Vagina (tissue), 2 donors: ENCODE measurements around the gene TANGO6. TPM values are rescaled to one million over a fixed set of nuclear protein-coding genes. Genes with fewer than 3 reads are reported as not detected.

Source experiments
- DNase-seq, 2 donors: peaks; one replicate each; pipeline ENCODE4 v3.0.0-alpha.2; 2017; ENCODE audit errors: extremely low spot score in 2 of 2
- H3K27ac ChIP-seq: fragments of 200-600 bp; sonication (generic); one replicate; pipeline ENCODE4 v1.5.1; 2019
- H3K27me3 ChIP-seq: fragments of 200-600 bp; sonication (generic); one replicate; pipeline ENCODE4 v1.5.1; 2019
- H3K36me3 ChIP-seq, 2 donors: fragments of 200-600 bp; sonication (generic); one replicate each; pipeline ENCODE4 v1.5.1; 2017 to 2019
- H3K4me1 ChIP-seq: fragments of 200-600 bp; sonication (generic); one replicate; pipeline ENCODE4 v1.5.1; 2019
- H3K4me3 ChIP-seq, 2 donors: fragments of 200-600 bp; sonication (generic); 1 replicate in 1 of 2; 2 replicates in 1 of 2; pipeline ENCODE4 v1.5.1; 2016 to 2019
- H3K9me3 ChIP-seq: fragments of 200-600 bp; sonication (generic); one replicate; pipeline ENCODE4 v1.5.1; 2019
- POLR2A ChIP-seq, 2 donors: fragments of 450-650 bp; IDR thresholded peaks; one replicate each; pipeline ENCODE4 v1.6.1; 2017; ENCODE audit warnings: antibody characterized with exemption in 2 of 2, mild to moderate bottlenecking in 2 of 2, moderate library complexity in 2 of 2
- POLR2AphosphoS5 ChIP-seq, 2 donors: sonication (generic); formaldehyde crosslinking; IDR thresholded peaks; one replicate each; pipeline ENCODE4 v1.9.0; 2017; ENCODE audit warnings: antibody characterized with exemption in 2 of 2, mild to moderate bottlenecking in 2 of 2, low read depth in 1 of 2; ENCODE audit not compliant: insufficient read depth in 1 of 2
- intact Hi-C: fragments of 100-400 bp; cut with DNase I; formaldehyde crosslinking; loops from one replicate; pipeline ENCODE4 v1.15.1; 2023
- total RNA-seq: library from RNA; depleted of rRNA; stranded (reverse); fragments of >200 nt; gene quantifications from one replicate; pipeline ENCODE4 v1.2.3, GENCODE V29; 2016
- TF ChIP-seq, protein P1 (sequence below), 3 experiments: fragments of 450-650 bp in 2 of 3; fragments of 200-600 bp in 1 of 3; sonication (generic) in 1 of 3; IDR thresholded peaks; one replicate each; pipeline ENCODE4 v1.5.1; 2017 to 2019; ENCODE audit warnings: antibody characterized with exemption in 3 of 3, mild to moderate bottlenecking in 2 of 3, moderate library complexity in 2 of 3

The TANGO6 gene
- total RNA-seq, 1 donor from 2014 or later: 21.9 TPM

DNA sequence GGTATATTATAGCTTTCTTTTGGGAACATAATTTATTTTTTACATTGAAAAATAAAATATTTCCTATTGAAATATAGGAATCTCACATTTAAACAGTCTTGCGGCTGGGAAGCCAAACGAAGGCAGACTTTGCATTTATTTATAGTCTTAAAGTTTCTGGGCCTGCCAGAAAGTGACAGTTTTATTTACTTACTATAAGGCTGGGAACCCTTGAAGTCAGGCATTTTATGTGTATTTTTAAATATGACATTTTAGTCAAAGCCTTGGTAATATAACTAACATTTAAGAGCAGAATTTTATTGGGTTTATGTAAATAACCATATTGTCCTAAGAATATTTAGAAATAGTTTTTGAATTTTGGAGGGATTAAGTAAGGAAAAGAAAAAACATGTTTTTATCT lies 97.5 kb downstream of the TANGO6 start:
- Histone ChIP-seq H3K4me1 (no peaks in the 10 kb centered on the region), H3K36me3 (no peaks in the 10 kb centered on the region), H3K4me3 (no peak overlapping the region), H3K27ac (no peak overlapping the region), H3K27me3 (no peaks in the 10 kb centered on the region), H3K9me3 (no peaks in the 10 kb centered on the region)
- intact Hi-C loops: no loop called here
- no peak for DNase-seq
- TF ChIP-seq, protein P1, sequence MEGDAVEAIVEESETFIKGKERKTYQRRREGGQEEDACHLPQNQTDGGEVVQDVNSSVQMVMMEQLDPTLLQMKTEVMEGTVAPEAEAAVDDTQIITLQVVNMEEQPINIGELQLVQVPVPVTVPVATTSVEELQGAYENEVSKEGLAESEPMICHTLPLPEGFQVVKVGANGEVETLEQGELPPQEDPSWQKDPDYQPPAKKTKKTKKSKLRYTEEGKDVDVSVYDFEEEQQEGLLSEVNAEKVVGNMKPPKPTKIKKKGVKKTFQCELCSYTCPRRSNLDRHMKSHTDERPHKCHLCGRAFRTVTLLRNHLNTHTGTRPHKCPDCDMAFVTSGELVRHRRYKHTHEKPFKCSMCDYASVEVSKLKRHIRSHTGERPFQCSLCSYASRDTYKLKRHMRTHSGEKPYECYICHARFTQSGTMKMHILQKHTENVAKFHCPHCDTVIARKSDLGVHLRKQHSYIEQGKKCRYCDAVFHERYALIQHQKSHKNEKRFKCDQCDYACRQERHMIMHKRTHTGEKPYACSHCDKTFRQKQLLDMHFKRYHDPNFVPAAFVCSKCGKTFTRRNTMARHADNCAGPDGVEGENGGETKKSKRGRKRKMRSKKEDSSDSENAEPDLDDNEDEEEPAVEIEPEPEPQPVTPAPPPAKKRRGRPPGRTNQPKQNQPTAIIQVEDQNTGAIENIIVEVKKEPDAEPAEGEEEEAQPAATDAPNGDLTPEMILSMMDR (IDR thresholded peaks at IDR 0.05): no peak
- TF ChIP-seq POLR2AphosphoS5 (IDR thresholded peaks at IDR 0.05; ENCODE audit: insufficient read depth in 1 of 2, low read depth in 1 of 2): no peak
- TF ChIP-seq POLR2A (IDR thresholded peaks at IDR 0.05): no peak

DNA sequence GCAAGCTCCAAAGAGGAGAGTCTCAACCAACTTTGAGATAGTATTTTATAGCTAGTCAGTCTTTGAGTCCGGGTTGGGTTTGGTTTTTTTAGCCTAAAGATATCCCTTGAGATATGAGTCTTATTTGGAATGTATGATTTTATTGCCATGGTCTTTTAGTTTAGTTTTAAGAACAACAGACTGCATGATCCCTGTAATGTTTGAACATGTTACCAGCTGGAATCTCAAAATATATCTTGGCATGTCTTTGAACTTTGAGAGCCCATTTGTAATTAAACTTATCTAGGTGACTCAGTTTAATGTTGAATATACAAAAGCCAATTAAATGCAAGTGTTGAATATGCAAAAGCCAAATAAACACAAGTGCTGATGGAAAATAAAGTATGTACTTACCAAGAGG lies 100.6 kb downstream of the TANGO6 start:
- Histone ChIP-seq H3K27me3 (no peaks in the 10 kb centered on the region), H3K36me3 (no peaks in the 10 kb centered on the region), H3K4me3 (no peak overlapping the region), H3K27ac (no peak overlapping the region), H3K9me3 (no peaks in the 10 kb centered on the region), H3K4me1 (no peaks in the 10 kb centered on the region)
- intact Hi-C loops: no loop called here
- TF ChIP-seq, protein P1 (IDR thresholded peaks at IDR 0.05): no peak
- TF ChIP-seq POLR2A (IDR thresholded peaks at IDR 0.05) (no peak), POLR2AphosphoS5 (IDR thresholded peaks at IDR 0.05; ENCODE audit: insufficient read depth in 1 of 2, low read depth in 1 of 2) (no peak)
- no peak for DNase-seq

DNA sequence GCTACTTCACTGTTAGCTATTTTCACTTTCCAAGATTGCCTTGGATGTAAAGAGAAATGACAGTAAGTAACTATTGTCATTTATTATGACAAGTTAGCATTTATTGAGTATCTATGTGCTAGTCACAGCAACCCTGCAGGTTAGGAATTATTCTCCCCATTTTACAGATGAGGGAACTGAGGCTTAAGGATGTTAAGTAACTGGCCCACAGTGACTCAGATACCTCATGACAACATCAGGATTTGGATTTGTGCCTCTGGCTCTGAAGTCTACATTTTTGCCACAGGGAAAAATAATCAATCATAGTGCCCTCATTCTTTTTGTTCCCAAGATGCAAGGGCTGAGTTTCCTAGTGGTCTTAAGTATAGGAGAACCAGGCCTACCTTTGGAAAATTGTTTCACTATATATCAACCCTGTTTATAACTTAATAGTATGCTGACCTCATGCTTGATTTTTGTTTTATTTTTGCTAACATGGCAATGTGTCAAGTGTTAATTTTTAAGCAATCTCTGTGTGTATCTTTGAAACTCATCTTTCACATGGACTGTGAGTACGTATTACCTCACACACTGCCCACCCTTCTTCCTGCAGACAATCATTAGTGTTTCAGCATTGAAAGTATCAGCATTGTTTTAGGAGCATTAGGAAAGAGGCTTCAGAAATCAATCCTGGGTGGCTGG lies 105.0 kb downstream of the TANGO6 start:
- H3K9me3 ChIP-seq: no peaks in the 10 kb centered on the region
- intact Hi-C loops: no loop called here
- TF ChIP-seq POLR2A (IDR thresholded peaks at IDR 0.05): no peak
- TF ChIP-seq, protein P1 (IDR thresholded peaks at IDR 0.05): no peak
- TF ChIP-seq POLR2AphosphoS5 (IDR thresholded peaks at IDR 0.05; ENCODE audit: insufficient read depth in 1 of 2, low read depth in 1 of 2): no peak

DNA sequence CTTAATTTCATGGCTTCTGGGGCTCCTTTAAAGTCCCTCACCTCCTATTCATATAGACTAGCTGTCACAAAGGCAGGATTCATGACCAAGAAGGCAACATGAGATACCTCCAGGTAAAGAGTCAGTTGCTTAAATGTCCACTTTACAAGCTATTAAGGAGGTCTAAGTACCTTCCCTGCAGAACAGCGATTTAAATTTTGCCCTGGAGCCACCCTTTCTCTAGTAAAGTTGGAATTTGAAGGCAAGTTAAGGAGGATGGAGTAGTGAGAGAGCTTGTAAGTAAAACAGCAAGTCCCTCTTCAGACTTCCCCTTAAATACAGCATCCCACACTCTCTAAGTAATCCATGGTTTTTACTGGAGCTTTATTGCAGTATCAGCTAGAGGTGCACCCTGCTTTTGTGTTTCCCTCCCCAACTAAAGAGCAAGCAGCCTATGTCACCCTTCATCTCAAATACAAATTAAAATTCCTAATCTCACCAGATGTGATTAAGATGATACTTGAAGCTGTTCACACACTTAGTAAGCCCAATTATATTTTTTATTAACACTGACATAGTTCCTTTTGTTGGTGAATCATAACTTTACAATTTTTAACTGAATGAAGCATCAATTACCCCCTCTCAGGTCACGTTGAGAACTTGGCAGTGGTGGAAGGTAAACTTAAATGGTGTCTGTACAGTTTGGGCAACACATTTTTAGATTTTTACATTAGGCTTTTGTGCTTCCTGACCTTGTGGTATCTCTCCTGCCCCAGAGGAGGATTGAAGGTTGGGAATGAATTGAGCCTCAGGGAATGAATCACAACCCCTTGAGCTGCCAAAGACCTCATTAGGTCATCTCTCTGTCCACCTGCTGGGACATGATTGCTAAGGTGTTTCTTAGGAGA lies 108.9 kb downstream of the TANGO6 start:
- no peaks in the 10 kb centered on the region for H3K4me1 ChIP-seq
- no peaks in the 10 kb centered on the region for H3K9me3 ChIP-seq
- no peaks in the 10 kb centered on the region for H3K36me3 ChIP-seq
- no peak overlapping the region for H3K4me3 ChIP-seq
- DNase-seq: no peak
- TF ChIP-seq POLR2A (IDR thresholded peaks at IDR 0.05) (no peak), POLR2AphosphoS5 (IDR thresholded peaks at IDR 0.05; ENCODE audit: insufficient read depth in 1 of 2, low read depth in 1 of 2) (no peak)
- TF ChIP-seq, protein P1 (IDR thresholded peaks at IDR 0.05): no peak
- no peaks in the 10 kb centered on the region for H3K27me3 ChIP-seq
- no peak overlapping the region for H3K27ac ChIP-seq
- intact Hi-C loops: no loop called here

More for the DNA sequence above, 105.0 kb downstream of the TANGO6 start:
- no peaks in the 10 kb centered on the region for H3K36me3 ChIP-seq
- no peaks in the 10 kb centered on the region for H3K4me1 ChIP-seq
- no peak for DNase-seq
- H3K4me3 ChIP-seq: no peak overlapping the region
- no peaks in the 10 kb centered on the region for H3K27me3 ChIP-seq
- no peak overlapping the region for H3K27ac ChIP-seq
